GM12873 (cell line): ENCODE data around the gene SPNS2.

ENCODE experiments used
- CTCF ChIP-seq: IDR thresholded peaks from 2 replicates; pipeline ENCODE4 v1.5.1; 2012; ENCODE audit warnings: low read depth, mild to moderate bottlenecking, moderate library complexity, low read length, control low read depth; ENCODE audit not compliant: insufficient read depth; ENCODE audit errors: missing control alignments

The SPNS2 gene

GRCh38 chr17:4548061-4548461 is 49.4 kb downstream of the SPNS2 start:
- TF ChIP-seq CTCF: no peak

GRCh38 chr17:4548721-4549531 is 50.2 kb downstream of the SPNS2 start:
- no peak for TF ChIP-seq CTCF

- no peak for TF ChIP-seq CTCF
These were observed 51.3 kb downstream of the SPNS2 start for GRCh38 chr17:4549781-4550533.

- no peak for TF ChIP-seq CTCF
These were observed 51.9 kb downstream of the SPNS2 start for GRCh38 chr17:4550534-4551039.

- TF ChIP-seq CTCF: no peak
These were observed 52.5 kb downstream of the SPNS2 start for GRCh38 chr17:4551141-4551540.

- TF ChIP-seq CTCF: no peak
These were observed 53.3 kb downstream of the SPNS2 start for GRCh38 chr17:4551796-4552525.

- TF ChIP-seq CTCF: no peak
These were observed 55.0 kb downstream of the SPNS2 start for GRCh38 chr17:4553669-4554068.
